Measurements from ENCODE around the gene ALOX5AP.

GRCh38 chr13:30792285-30793000 lies 57.1 kb downstream of the ALOX5AP start:
- TF ChIP-seq JUN (IDR thresholded peaks at IDR 0.05), result no peak
- no peak for TF ChIP-seq CTCF (IDR thresholded peaks at IDR 0.05)
- TF ChIP-seq MAFK (IDR thresholded peaks at IDR 0.05; ENCODE audit: partially characterized antibody), result peak; percentile 14
- no peak for TF ChIP-seq NR3C1 (IDR thresholded peaks at IDR 0.05)
- TF ChIP-seq HDAC2 (IDR thresholded peaks at IDR 0.05), result no peak
- no peak for TF ChIP-seq EP300 (IDR thresholded peaks at IDR 0.05)

Measured in A549 (cell line).